SK-N-SH (cell line): ENCODE measurements around the gene STRN3. TPM values are rescaled to one million over a fixed set of nuclear protein-coding genes. Genes with fewer than 3 reads are reported as not detected.

Source experiments
- CTCF ChIA-PET: fragments of 300-600, 350-600 bp; formaldehyde crosslinking; extraction: SDS; loops from one replicate; lab custom pipeline; 2021; lab: Yijun Ruan, JAX
- POLR2A ChIA-PET: fragments of 350-600 bp; sonication (Branson Sonifier 250); formaldehyde crosslinking; extraction: SDS; loops from one replicate; lab custom pipeline; 2020; ENCODE audit warnings: antibody characterized with exemption, inconsistent platforms; lab: Yijun Ruan, JAX
- DNase-seq: peaks from one replicate; pipeline ENCODE4 v3.0.0; 2012
- H2AFZ ChIP-seq: fragments of 200-600 bp; sonication (generic); 2 replicates; pipeline ENCODE4 v1.8.1; 2016; ENCODE audit warnings: antibody characterized with exemption, mild to moderate bottlenecking, low read depth
- H3F3A ChIP-seq: fragments of 200-600 bp; sonication (generic); replicated peaks from 2 replicates; pipeline ENCODE3; 2016; ENCODE audit warnings: antibody characterized with exemption, mild to moderate bottlenecking; ENCODE audit not compliant: insufficient read depth
- H3K27ac ChIP-seq, 2 experiments: fragments of 200-500 bp in 1 of 2; fragments of 200-600 bp in 1 of 2; sonication (Bioruptor generic) in 1 of 2; sonication (generic), shearing (Covaris generic) in 1 of 2; 2 replicates each; pipeline versions ENCODE4 v1.5.1 to v1.6.1; 2014 to 2016; ENCODE audit warnings: low read depth in 2 of 2, inconsistent platforms in 1 of 2, low read length in 1 of 2, mild to moderate bottlenecking in 1 of 2, mixed read lengths in 1 of 2
- H3K27me3 ChIP-seq: fragments of 200-600 bp; sonication (generic), shearing (Covaris generic); 2 replicates; pipeline ENCODE4 v1.6.1; 2016; ENCODE audit warnings: mixed run types; ENCODE audit not compliant: insufficient read depth
- H3K36me3 ChIP-seq, 2 experiments: fragments of 200-500 bp in 1 of 2; fragments of 200-600 bp in 1 of 2; sonication (Bioruptor generic) in 1 of 2; sonication (generic) in 1 of 2; replicated peaks in 1 of 2; 2 replicates each; pipeline versions ENCODE3 to v1.5.1; 2014 to 2016; ENCODE audit warnings: low read length in 1 of 2, mild to moderate bottlenecking in 1 of 2; ENCODE audit not compliant: insufficient read depth in 2 of 2, control insufficient read depth in 1 of 2
- H3K4me1 ChIP-seq, 2 experiments: fragments of 200-500 bp in 1 of 2; fragments of 200-600 bp in 1 of 2; sonication (Bioruptor generic) in 1 of 2; sonication (generic), shearing (Covaris generic) in 1 of 2; 2 replicates each; pipeline versions ENCODE4 v1.5.1 to v1.6.1; 2014 to 2016; ENCODE audit warnings: low read depth in 1 of 2, low read length in 1 of 2, mixed run types in 1 of 2; ENCODE audit not compliant: insufficient read depth in 2 of 2, control insufficient read depth in 1 of 2
- H3K4me2 ChIP-seq: fragments of 200-600 bp; sonication (generic), shearing (Covaris generic); 2 replicates; pipeline ENCODE4 v1.6.1; 2017; ENCODE audit warnings: mixed run types
- H3K4me3 ChIP-seq, 2 experiments: fragments of 200-500 bp in 1 of 2; fragments of 200-600 bp in 1 of 2; sonication (Bioruptor generic) in 1 of 2; sonication (generic), shearing (Covaris generic) in 1 of 2; 2 replicates each; pipeline versions ENCODE4 v1.5.1 to v1.8.1; 2014 to 2016; ENCODE audit warnings: low read depth in 2 of 2, inconsistent platforms in 1 of 2, low read length in 1 of 2, mild to moderate bottlenecking in 1 of 2, mixed read lengths in 1 of 2, moderate library complexity in 1 of 2
- H3K79me2 ChIP-seq: fragments of 200-600 bp; sonication (generic); 2 replicates; pipeline ENCODE4 v1.8.1; 2017; ENCODE audit warnings: mild to moderate bottlenecking; ENCODE audit not compliant: insufficient read depth
- H3K9ac ChIP-seq: fragments of 200-600 bp; sonication (generic); 2 replicates; pipeline ENCODE4 v1.6.1; 2017; ENCODE audit warnings: mixed run types
- H3K9me2 ChIP-seq: fragments of 200-600 bp; sonication (generic); 2 replicates; pipeline ENCODE4 v1.6.1; 2017; ENCODE audit warnings: mixed run types
- H3K9me3 ChIP-seq: fragments of 200-600 bp; sonication (generic); 2 replicates; pipeline ENCODE4 v1.6.1; 2017; ENCODE audit warnings: mixed run types, mild to moderate bottlenecking, moderate library complexity
- H4K20me1 ChIP-seq: fragments of 200-600 bp; sonication (generic); 2 replicates; pipeline ENCODE4 v1.6.1; 2017; ENCODE audit warnings: mild to moderate bottlenecking, mixed run types; ENCODE audit not compliant: insufficient read depth
- ELF1 ChIP-seq: IDR thresholded peaks from 2 replicates; pipeline ENCODE4 v1.4.0; 2012
- FOXM1 ChIP-seq: IDR thresholded peaks from 2 replicates; pipeline ENCODE4 v1.4.0; 2012; ENCODE audit warnings: low read depth, mild to moderate bottlenecking
- JUND ChIP-seq: IDR thresholded peaks from 2 replicates; pipeline ENCODE4 v1.4.0; 2012
- MAX ChIP-seq: IDR thresholded peaks from 2 replicates; pipeline ENCODE4 v1.4.0; 2012; ENCODE audit warnings: low read depth
- MXI1 ChIP-seq: IDR thresholded peaks from 2 replicates; pipeline ENCODE4 v1.6.1; 2012; ENCODE audit warnings: mild to moderate bottlenecking, low read depth, low read length, improper control_type of control experiment
- NFIC ChIP-seq: IDR thresholded peaks from 2 replicates; pipeline ENCODE4 v1.4.0; 2012; ENCODE audit warnings: borderline replicate concordance
- NRF1 ChIP-seq: IDR thresholded peaks from 2 replicates; pipeline ENCODE4 v1.6.1; 2012; ENCODE audit warnings: low read depth, mild to moderate bottlenecking, low read length
- POLR2AphosphoS5 ChIP-seq: IDR thresholded peaks from 2 replicates; pipeline ENCODE4 v1.6.1; 2012; ENCODE audit warnings: low read depth, low read length
- SMC3 ChIP-seq: IDR thresholded peaks from 2 replicates; pipeline ENCODE4 v1.6.1; 2012; ENCODE audit warnings: low read depth, low read length, improper control_type of control experiment
- TAF1 ChIP-seq: IDR thresholded peaks from 2 replicates; pipeline ENCODE4 v1.6.1; 2012; ENCODE audit warnings: low read depth, mild to moderate bottlenecking, low read length, moderate library complexity, borderline replicate concordance
- TCF12 ChIP-seq: IDR thresholded peaks from 2 replicates; pipeline ENCODE4 v1.4.0; 2012
- ZBTB33 ChIP-seq: IDR thresholded peaks from 2 replicates; pipeline ENCODE4 v1.4.0; 2012; ENCODE audit warnings: low read depth, borderline replicate concordance
- WGBS: methylation state at CpG from one replicate; pipeline ENCODE4 v1.1.6; 2017; ENCODE audit warnings: low lambda C conversion rate; 5-methylcytosine and 5-hydroxymethylcytosine counted together
- polyA plus RNA-seq, 3 experiments: library from polyadenylated mRNA; depleted of rRNA; stranded (reverse); fragments of >200 nt; gene quantifications; 2 replicates each; pipeline ENCODE4 v1.2.3, GENCODE V29; 2012
- TF ChIP-seq, protein P1 (sequence below): fragments of 200-600 bp; sonication (generic); IDR thresholded peaks from 2 replicates; pipeline ENCODE4 v1.6.1; 2017; ENCODE audit warnings: antibody characterized with exemption, mild to moderate bottlenecking, moderate library complexity
- TF ChIP-seq, protein P2 (sequence below): IDR thresholded peaks from 2 replicates; pipeline ENCODE4; 2012

STRN3 gene
- polyA plus RNA-seq, 1 of the 3 experiments (the other 2 are of a cell fraction): 7.2 TPM

DNA sequence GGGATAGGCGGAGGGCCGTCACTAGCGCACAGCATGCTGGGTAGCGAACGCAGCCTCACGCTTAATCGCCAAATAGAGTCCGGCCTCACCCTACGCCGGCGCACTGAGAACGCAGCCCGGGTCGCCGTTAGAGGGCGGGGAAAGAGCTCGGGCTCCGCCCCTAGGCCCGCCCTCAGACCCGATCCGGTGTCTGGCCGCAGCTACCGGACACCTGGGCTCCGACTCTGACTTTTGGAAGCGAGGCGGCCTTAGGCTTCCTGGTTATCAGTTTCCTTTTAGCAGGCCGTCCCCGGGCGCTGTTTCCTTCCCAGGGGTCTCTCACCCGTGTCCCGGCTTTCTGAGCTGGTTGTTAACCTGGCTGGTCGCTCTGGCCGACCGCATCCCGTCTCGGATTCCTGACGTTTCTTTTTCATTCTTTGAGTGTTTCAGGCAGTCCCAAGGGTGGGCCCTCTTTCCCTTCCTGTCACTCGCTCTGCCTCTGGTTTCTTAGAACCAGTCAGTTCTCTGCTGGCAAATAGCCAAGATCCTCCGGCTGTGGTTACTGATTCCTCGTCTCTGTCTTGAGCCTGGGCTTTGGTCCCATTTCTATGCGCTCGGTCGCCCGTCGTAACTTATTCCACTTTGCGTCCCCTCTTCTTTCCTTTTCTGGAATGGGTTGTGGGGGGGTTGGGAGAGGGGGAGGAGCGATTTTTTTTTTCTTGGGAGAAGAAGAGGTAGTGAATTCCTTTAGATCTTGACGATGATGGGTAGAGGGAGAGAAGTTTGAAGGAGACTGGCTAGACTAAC lies 464 bp upstream of the STRN3 start:
- peak; percentile 93 for DNase-seq
- no peaks in the 10 kb centered on the region for H3K27me3 ChIP-seq
- CTCF ChIA-PET: interaction anchor here (1.1 to 1.5 kb wide), 2 partner anchors 47 to 54 kb away, joined by 3 to 4 read pairs; no protein-coding TSS in a partner anchor
- H3K9me3 ChIP-seq: no peaks in the 10 kb centered on the region
- peak overlapping the region; percentile 88 for H3K4me2 ChIP-seq
- H3F3A ChIP-seq: peaks cover 14% of the 10 kb centered on the region
- H2AFZ ChIP-seq: peak overlapping the region; percentile 89; the same call in 1 of the 2 replicates
- peak overlapping the region; percentile 90 to 98 for H3K27ac ChIP-seq
- no peaks in the 10 kb centered on the region for H3K9me2 ChIP-seq
- POLR2A ChIA-PET: interaction anchor here (0.6 to 1.6 kb wide), 4 partner anchors 10 to 1732 kb away, joined by 3 to 12 read pairs (median 4); partner anchors contain the start of gene HECTD1
- peak overlapping the region; percentile 99 for H3K9ac ChIP-seq
- H3K79me2 ChIP-seq: peaks cover 60% of the 10 kb centered on the region
- TF ChIP-seq TAF1 (0 out of 2 replicates have a peak, but pooled peaks have one; percentile 16), NFIC (peak; percentile 96), FOXM1 (no peak), MAX (0 out of 2 replicates have a peak, but pooled peaks have one; percentile 42), ELF1 (no peak), JUND (no peak), POLR2AphosphoS5 (peak; percentile 86), TCF12 (peak; percentile 15; the same call in 1 of the 2 replicates), NRF1 (peak; percentile 89), ZBTB33 (no peak), SMC3 (no peak), MXI1 (peak; percentile 24; the same call in 1 of the 2 replicates)
- TF ChIP-seq, protein P1, sequence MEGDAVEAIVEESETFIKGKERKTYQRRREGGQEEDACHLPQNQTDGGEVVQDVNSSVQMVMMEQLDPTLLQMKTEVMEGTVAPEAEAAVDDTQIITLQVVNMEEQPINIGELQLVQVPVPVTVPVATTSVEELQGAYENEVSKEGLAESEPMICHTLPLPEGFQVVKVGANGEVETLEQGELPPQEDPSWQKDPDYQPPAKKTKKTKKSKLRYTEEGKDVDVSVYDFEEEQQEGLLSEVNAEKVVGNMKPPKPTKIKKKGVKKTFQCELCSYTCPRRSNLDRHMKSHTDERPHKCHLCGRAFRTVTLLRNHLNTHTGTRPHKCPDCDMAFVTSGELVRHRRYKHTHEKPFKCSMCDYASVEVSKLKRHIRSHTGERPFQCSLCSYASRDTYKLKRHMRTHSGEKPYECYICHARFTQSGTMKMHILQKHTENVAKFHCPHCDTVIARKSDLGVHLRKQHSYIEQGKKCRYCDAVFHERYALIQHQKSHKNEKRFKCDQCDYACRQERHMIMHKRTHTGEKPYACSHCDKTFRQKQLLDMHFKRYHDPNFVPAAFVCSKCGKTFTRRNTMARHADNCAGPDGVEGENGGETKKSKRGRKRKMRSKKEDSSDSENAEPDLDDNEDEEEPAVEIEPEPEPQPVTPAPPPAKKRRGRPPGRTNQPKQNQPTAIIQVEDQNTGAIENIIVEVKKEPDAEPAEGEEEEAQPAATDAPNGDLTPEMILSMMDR: no peak
- TF ChIP-seq, protein P2, sequence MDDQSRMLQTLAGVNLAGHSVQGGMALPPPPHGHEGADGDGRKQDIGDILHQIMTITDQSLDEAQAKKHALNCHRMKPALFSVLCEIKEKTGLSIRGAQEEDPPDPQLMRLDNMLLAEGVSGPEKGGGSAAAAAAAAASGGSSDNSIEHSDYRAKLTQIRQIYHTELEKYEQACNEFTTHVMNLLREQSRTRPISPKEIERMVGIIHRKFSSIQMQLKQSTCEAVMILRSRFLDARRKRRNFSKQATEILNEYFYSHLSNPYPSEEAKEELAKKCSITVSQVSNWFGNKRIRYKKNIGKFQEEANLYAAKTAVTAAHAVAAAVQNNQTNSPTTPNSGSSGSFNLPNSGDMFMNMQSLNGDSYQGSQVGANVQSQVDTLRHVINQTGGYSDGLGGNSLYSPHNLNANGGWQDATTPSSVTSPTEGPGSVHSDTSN: peak; percentile 4; the same call in 1 of the 2 replicates
- peaks cover 4 to 7% of the 10 kb centered on the region in 2 experiments for H3K36me3 ChIP-seq
- H3K4me1 ChIP-seq: peaks cover 9 to 13% of the 10 kb centered on the region in 2 experiments; a peak in 3 of 4 replicates
- peak overlapping the region; percentile 73 to 96 for H3K4me3 ChIP-seq
- 1% methylated on average over 30 of the region's 48 CpGs for WGBS
- peaks cover 33% of the 10 kb centered on the region for H4K20me1 ChIP-seq
